ENCODE data around the gene GAL3ST1.
"Not testable (repeated sequence)": the region's sequence is repeated elsewhere in the genome, so short reads cannot be mapped to it uniquely, and the experiment has no call there.

GAL3ST1 gene

DNA sequence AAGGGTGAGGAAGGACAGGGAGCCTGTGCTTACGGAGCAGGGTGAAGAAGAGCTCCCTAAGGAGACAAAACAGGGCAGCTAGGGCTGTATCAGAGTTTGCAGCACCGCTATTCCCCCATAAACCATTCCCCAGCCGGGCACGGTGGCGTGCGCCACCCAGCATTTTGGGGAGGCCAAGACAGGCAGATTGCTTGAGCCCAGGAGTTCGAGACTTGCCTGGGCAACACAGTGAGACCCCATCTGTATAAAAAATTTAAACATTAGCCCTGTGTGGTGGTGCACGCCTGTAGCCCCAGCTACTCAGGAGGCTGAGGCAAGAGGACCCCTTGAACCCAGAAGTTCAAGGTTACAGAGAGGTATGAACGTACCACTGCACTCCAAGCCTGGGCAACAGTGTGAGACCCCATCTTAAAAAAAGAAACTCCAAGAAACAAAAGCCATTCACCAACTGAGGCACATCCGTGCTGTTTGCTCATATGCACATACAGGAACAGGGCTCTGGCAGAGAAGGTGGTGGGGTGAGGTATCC lies 4.7 kb downstream of the GAL3ST1 start:
- no peaks in the 10 kb centered on the region for H3K27me3 Mint-ChIP-seq
- no peak for ATAC-seq (replicated peaks; ENCODE audit: extremely low read depth, poor library complexity, severe bottlenecking)
- no peak for DNase-seq (ENCODE audit: low spot score in 2 of 2)
- no peak overlapping the region for H3K4me3 Mint-ChIP-seq
- H3K9me3 Mint-ChIP-seq, result no peaks in the 10 kb centered on the region
- H3K36me3 Mint-ChIP-seq (ENCODE audit: insufficient read depth), result no peaks in the 10 kb centered on the region
- H3K27ac Mint-ChIP-seq (ENCODE audit: low read depth), result no peak overlapping the region
- H3K4me1 Mint-ChIP-seq, result no peaks in the 10 kb centered on the region

GRCh38 chr22:30568137-30568805 lies 6.2 kb downstream of the GAL3ST1 start:
- no peak for DNase-seq (ENCODE audit: low spot score in 2 of 2)
- no peaks in the 10 kb centered on the region for H3K4me1 Mint-ChIP-seq
- H3K9me3 Mint-ChIP-seq, result no peaks in the 10 kb centered on the region
- H3K36me3 Mint-ChIP-seq (ENCODE audit: insufficient read depth), result no peaks in the 10 kb centered on the region
- no peak overlapping the region for H3K27ac Mint-ChIP-seq (ENCODE audit: low read depth)
- H3K4me3 Mint-ChIP-seq, result no peak overlapping the region
- no peak for ATAC-seq (replicated peaks; ENCODE audit: extremely low read depth, poor library complexity, severe bottlenecking)
- no peaks in the 10 kb centered on the region for H3K27me3 Mint-ChIP-seq

DNA sequence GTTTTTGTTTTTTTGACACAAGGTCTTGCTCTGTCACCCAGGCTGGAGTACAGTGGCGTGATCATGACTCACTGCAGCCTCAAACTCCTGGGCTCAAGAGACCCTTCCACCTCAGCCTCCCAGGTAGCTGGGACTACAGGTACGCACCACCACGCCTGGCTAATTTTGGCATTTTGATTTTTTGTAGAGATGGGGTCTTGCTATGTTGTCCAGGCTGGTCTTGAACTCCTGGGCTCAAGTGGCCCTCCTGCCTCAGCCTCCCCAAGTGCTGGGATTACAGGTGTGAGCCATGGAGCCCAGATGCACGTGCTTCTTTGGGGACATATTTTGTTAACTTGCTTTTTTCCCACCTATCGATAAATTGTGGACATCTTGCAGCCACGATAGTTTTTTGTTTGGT lies 7.2 kb downstream of the GAL3ST1 start:
- H3K27ac Mint-ChIP-seq (ENCODE audit: low read depth); H3K4me1 Mint-ChIP-seq; DNase-seq (ENCODE audit: low spot score in 2 of 2); H3K9me3 Mint-ChIP-seq; H3K27me3 Mint-ChIP-seq; ATAC-seq (replicated peaks; ENCODE audit: extremely low read depth, poor library complexity, severe bottlenecking); H3K4me3 Mint-ChIP-seq; H3K36me3 Mint-ChIP-seq (ENCODE audit: insufficient read depth): not testable (repeated sequence)

GRCh38 chr22:30566125-30566524 lies 8.3 kb downstream of the GAL3ST1 start:
- Mint-ChIP-seq H3K4me1 (no peaks in the 10 kb centered on the region), H3K9me3 (no peaks in the 10 kb centered on the region), H3K4me3 (no peak overlapping the region), H3K36me3 (ENCODE audit: insufficient read depth) (peaks cover 2% of the 10 kb centered on the region), H3K27me3 (no peaks in the 10 kb centered on the region), H3K27ac (ENCODE audit: low read depth) (no peak overlapping the region)
- no peak for DNase-seq (ENCODE audit: low spot score in 2 of 2)
- no peak for ATAC-seq (replicated peaks; ENCODE audit: extremely low read depth, poor library complexity, severe bottlenecking)

DNA sequence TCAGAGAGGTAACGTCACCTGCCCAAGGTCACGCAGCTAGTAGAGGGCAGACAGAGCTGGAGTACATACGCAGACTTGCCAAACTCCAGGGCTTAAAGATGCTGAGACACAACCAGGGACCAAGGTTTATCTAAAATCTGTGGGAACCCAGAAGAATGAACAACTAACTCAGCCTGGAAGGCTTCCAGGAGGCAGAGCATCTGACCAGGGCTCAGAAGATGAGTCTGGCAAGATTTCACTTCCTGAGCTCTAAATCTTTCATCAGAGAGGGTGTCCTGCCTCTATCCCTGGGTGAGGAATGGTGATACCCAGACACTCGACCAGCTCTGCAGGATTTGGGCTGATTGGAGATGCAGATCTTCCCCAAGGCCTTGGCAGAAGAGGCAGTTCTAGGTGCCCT lies 9.1 kb downstream of the GAL3ST1 start:
- Mint-ChIP-seq H3K36me3 (ENCODE audit: insufficient read depth) (peaks cover 2% of the 10 kb centered on the region), H3K4me1 (no peaks in the 10 kb centered on the region), H3K27me3 (no peaks in the 10 kb centered on the region), H3K27ac (ENCODE audit: low read depth) (no peak overlapping the region), H3K4me3 (no peak overlapping the region), H3K9me3 (no peaks in the 10 kb centered on the region)
- ATAC-seq (replicated peaks; ENCODE audit: extremely low read depth, poor library complexity, severe bottlenecking) (no peak), DNase-seq (ENCODE audit: low spot score in 2 of 2) (no peak)

DNA sequence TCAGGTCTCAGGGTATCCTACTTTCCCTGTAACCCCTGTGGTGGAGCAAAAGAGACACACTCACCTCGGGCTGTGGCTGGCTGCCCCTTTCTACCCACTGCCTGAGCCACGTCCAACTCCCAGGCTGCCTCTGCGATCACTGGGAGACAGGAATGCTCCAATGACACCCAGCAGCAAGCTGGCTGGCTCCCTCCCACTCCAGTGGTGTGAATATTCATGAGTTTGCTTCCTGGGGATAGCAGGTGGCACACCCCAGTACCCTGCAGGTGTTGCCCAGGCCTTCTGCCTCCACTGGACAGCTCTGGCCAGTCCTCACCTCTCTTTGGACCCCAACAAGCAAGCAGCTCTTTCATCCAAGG lies 9.7 kb downstream of the GAL3ST1 start:
- Mint-ChIP-seq H3K4me1 (no peaks in the 10 kb centered on the region), H3K27me3 (no peaks in the 10 kb centered on the region), H3K4me3 (no peak overlapping the region), H3K36me3 (ENCODE audit: insufficient read depth) (peaks cover 2% of the 10 kb centered on the region), H3K27ac (ENCODE audit: low read depth) (no peak overlapping the region), H3K9me3 (no peaks in the 10 kb centered on the region)
- ATAC-seq (replicated peaks; ENCODE audit: extremely low read depth, poor library complexity, severe bottlenecking) (no peak), DNase-seq (ENCODE audit: low spot score in 2 of 2) (no peak)

DNA sequence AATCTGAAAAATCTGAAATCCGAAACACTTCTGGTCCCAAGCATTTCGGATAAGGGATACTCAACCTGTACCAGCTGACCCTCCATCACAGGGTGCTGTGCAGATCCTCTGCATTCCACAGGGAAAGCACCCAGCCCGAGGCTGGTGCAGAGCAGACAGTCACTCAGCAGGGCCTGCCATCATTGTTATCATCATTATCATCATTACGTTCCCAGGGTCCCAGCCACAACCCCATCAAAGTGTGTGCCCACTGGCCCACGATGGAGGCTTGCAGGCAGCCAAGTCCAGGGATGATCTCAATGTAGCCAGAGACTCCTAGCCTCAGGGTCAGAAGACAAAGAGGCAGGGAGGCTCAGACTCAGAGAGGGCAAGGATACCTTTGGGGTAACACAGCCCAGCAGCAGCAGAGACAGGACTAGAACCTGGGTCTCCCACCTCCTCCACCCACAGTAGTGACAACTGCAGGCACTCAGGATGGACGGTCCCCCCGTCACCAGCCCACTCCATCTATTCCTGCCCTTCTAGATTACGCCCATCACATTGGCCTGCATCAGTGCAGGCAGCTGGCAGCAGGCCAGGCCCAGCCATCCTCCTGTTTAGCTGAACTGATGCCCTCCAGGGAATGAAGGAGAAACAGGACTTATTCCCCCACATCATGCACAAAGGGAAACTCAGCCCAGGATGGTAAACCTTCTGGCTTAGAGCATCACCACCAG lies 10.3 kb downstream of the GAL3ST1 start:
- Mint-ChIP-seq H3K36me3 (ENCODE audit: insufficient read depth) (peaks cover 2% of the 10 kb centered on the region), H3K27ac (ENCODE audit: low read depth) (no peak overlapping the region), H3K27me3 (no peaks in the 10 kb centered on the region), H3K4me3 (no peak overlapping the region), H3K4me1 (no peaks in the 10 kb centered on the region), H3K9me3 (no peaks in the 10 kb centered on the region)
- ATAC-seq (replicated peaks; ENCODE audit: extremely low read depth, poor library complexity, severe bottlenecking) (no peak), DNase-seq (ENCODE audit: low spot score in 2 of 2) (no peak)

GRCh38 chr22:30562366-30562765 lies 12.1 kb downstream of the GAL3ST1 start:
- no peaks in the 10 kb centered on the region for H3K9me3 Mint-ChIP-seq
- DNase-seq (ENCODE audit: low spot score in 2 of 2) (no peak), ATAC-seq (replicated peaks; ENCODE audit: extremely low read depth, poor library complexity, severe bottlenecking) (no peak)
- no peaks in the 10 kb centered on the region for H3K27me3 Mint-ChIP-seq
- H3K4me1 Mint-ChIP-seq, result no peaks in the 10 kb centered on the region
- H3K36me3 Mint-ChIP-seq (ENCODE audit: insufficient read depth), result peaks cover 2% of the 10 kb centered on the region
- no peak overlapping the region for H3K4me3 Mint-ChIP-seq
- H3K27ac Mint-ChIP-seq (ENCODE audit: low read depth), result no peak overlapping the region

DNA sequence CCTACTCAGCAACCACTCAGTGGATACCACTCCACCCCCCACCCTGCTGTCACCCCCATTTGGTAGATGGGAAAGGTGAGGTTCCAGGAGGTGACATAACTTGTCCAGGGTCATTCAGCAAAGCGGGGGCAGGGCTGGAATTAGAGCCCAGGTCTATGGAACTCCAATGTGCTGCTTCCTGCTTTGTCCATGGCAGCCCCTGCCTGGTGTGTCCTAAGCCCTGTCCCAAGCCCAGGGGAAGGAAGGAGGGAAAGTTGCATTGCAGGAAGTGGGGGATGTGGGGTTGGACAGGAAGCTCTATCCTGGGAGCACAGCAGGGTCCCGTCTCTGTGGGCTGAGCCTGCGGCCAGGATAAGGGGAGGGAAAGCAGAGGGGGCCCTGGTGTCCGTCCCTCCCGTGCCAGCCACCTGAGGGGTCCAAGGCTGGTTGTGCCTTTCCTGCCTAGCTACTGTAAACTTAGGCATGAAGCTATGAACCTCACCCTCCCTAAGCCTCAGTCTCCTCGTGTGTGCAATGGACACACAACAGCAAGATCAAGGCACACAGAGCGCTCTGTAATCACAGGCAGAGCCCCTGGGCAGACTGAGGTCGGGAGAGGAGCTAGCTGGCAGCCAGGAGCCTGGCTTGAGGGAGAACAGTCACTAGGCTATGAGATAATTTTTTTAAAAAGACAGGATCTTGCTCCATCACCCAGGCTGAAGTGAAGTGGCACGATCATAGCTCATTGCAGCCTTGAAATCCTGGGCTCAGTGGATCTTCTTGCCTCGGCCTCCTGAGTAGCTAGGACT lies 12.9 kb downstream of the GAL3ST1 start:
- no peak overlapping the region for H3K4me3 Mint-ChIP-seq
- no peak for DNase-seq (ENCODE audit: low spot score in 2 of 2)
- ATAC-seq (replicated peaks; ENCODE audit: extremely low read depth, poor library complexity, severe bottlenecking), result no peak
- no peak overlapping the region for H3K27ac Mint-ChIP-seq (ENCODE audit: low read depth)
- H3K4me1 Mint-ChIP-seq, result no peaks in the 10 kb centered on the region
- peaks cover 2% of the 10 kb centered on the region for H3K36me3 Mint-ChIP-seq (ENCODE audit: insufficient read depth)
- no peaks in the 10 kb centered on the region for H3K9me3 Mint-ChIP-seq
- no peaks in the 10 kb centered on the region for H3K27me3 Mint-ChIP-seq

GRCh38 chr22:30560643-30561202 lies 13.7 kb downstream of the GAL3ST1 start:
- H3K27me3 Mint-ChIP-seq; H3K4me3 Mint-ChIP-seq; DNase-seq (ENCODE audit: low spot score in 2 of 2); H3K9me3 Mint-ChIP-seq; H3K36me3 Mint-ChIP-seq (ENCODE audit: insufficient read depth); H3K4me1 Mint-ChIP-seq; ATAC-seq (replicated peaks; ENCODE audit: extremely low read depth, poor library complexity, severe bottlenecking); H3K27ac Mint-ChIP-seq (ENCODE audit: low read depth): not testable (repeated sequence)

DNA sequence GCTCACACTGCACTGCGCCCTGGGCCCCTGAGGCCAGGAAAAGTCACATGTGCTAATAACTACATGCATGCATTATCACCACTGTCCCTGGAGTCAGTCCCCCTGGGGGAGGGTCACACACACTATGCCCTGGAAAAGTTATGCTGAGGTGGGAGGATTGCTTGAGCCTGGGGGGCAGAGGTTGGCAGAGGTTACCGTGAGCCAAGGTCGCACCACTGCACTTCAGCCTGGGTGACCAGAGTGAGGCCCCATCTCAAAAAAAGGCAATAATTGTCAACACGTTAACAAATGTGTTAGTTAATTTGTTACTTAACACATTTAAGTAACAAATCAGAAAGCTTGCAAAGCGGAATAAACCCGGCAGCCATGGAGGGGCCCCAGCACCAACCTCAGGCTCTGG lies 14.6 kb downstream of the GAL3ST1 start:
- no peak for DNase-seq (ENCODE audit: low spot score in 2 of 2)
- Mint-ChIP-seq H3K27me3 (no peaks in the 10 kb centered on the region), H3K4me3 (no peak overlapping the region), H3K27ac (ENCODE audit: low read depth) (no peak overlapping the region), H3K36me3 (ENCODE audit: insufficient read depth) (peaks cover 2% of the 10 kb centered on the region), H3K9me3 (no peaks in the 10 kb centered on the region), H3K4me1 (no peaks in the 10 kb centered on the region)
- ATAC-seq (replicated peaks; ENCODE audit: extremely low read depth, poor library complexity, severe bottlenecking), result no peak

DNA sequence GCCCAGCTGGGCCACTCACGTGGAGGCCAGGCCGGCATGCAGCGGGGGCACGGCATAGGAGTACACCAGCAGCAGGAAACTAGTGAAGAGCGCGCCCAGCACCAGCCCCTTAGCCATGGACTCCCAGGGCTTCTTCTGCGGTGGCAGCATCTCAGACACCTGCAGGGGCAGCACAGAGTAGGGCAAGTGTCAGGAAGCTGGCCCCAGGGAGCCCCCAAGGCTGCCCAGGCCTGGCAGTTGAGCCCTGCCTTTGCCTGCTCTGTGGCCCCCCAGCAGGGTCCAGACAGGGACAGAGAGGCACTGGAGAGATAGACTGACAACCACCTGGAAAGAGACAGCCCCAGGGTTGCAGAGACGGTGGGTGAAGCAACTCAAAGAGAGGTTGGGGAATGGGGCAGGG lies 17.2 kb downstream of the GAL3ST1 start:
- Mint-ChIP-seq H3K9me3 (no peaks in the 10 kb centered on the region), H3K4me1 (no peaks in the 10 kb centered on the region), H3K27me3 (no peaks in the 10 kb centered on the region), H3K36me3 (ENCODE audit: insufficient read depth) (no peaks in the 10 kb centered on the region), H3K27ac (ENCODE audit: low read depth) (no peak overlapping the region), H3K4me3 (no peak overlapping the region)
- DNase-seq (ENCODE audit: low spot score in 2 of 2) (no peak), ATAC-seq (replicated peaks; ENCODE audit: extremely low read depth, poor library complexity, severe bottlenecking) (no peak)

All from central memory CD8-positive, alpha-beta T cell (primary cell).